GM10266 (cell line): ENCODE data around the gene MYH9.

ENCODE experiments used
- DNase-seq: peaks from one replicate; pipeline ENCODE4 v3.0.0; 2012; ENCODE audit errors: extremely low spot score
- CTCF ChIP-seq: IDR thresholded peaks from 2 replicates; pipeline ENCODE4 v1.5.1; 2012; ENCODE audit warnings: mild to moderate bottlenecking, low read depth; ENCODE audit not compliant: control insufficient read depth, insufficient read depth; ENCODE audit errors: missing control alignments

MYH9 gene

GRCh38 chr22:36339171-36340065, 48.3 kb downstream of the MYH9 start:
- no peak for DNase-seq
- TF ChIP-seq CTCF, result no peak

GRCh38 chr22:36337365-36338130, 50.2 kb downstream of the MYH9 start:
- no peak for DNase-seq
- TF ChIP-seq CTCF, result no peak

GRCh38 chr22:36336246-36337182, 51.3 kb downstream of the MYH9 start:
- no peak for TF ChIP-seq CTCF
- no peak for DNase-seq

DNA sequence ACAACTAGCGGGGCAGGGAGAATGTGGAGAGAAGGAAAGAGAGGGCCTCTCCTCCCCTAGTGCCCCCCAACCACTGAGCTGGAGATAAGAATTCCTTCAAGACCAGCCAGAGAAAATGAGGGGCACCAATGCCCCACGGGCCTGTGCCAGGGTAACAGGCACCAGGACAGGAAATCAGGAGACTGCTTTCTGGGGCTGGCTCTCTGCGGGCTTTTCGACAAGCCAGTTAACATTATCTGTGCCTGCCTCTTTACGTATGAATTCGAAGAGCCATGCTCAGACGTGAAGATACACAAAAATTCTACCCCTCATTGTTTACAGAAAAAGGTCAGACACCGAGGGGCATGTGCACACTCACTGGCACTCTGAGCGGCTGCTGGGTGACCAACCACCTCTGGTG, 52.1 kb downstream of the MYH9 start:
- no peak for DNase-seq
- no peak for TF ChIP-seq CTCF

- no peak for TF ChIP-seq CTCF
- DNase-seq, result no peak
Observed at GRCh38 chr22:36334821-36335603, 52.8 kb downstream of the MYH9 start.

DNA sequence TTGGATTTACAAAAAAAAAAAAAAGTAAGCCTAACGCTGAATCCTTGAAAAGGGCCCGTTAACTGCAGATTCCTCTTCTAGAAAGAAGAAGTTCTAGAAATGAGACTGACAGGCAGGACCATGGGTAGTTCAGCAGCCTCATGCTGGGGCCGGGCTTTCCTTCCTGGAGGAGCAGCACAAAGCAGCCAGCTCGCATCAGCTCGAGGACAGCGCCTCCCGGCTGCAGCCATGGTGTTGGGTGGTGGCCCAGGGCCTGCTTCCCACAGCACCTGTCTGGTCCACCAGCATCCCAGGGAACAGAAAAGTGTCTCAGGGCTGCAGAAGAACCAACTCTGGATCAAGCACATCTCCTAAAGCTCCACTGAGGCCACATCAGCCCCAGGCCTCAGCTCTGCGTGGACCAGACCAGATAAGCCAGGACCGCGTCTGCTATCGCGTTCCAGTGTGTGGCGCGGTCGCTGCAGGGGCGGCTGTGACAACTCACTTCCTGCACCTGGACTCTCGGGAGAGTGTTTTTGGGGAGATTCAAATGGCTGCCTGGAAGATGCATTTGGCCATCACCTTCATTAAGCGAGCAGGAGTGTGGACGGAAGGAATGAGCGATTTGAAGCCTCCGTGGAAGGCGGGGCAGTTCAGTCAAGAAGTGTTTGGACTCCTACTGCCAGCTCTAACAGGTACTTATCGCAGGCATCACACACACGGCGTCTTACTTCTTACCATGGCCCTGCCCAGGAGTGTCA, 53.5 kb downstream of the MYH9 start:
- no peak for TF ChIP-seq CTCF
- DNase-seq, result no peak
